ENCODE measurements around the gene PILRB. TPM values are rescaled to one million over a fixed set of nuclear protein-coding genes. Genes with fewer than 3 reads are reported as not detected.

PILRB gene
- total RNA-seq, 1 donor from 2014 or later: 21.1 TPM

- H3K9me3 Mint-ChIP-seq (ENCODE audit: unreplicated experiment): no peaks in the 10 kb centered on the region
- Histone ChIP-seq H3K4me2 (ENCODE audit: low read length) (peak overlapping the region; percentile 24), H4K20me1 (ENCODE audit: insufficient read depth, low read length) (peaks cover 4% of the 10 kb centered on the region), H3K27me3 (ENCODE audit: insufficient read depth, low read length) (peaks cover 44% of the 10 kb centered on the region), H3K4me1 (ENCODE audit: insufficient read depth, low read length) (peaks cover 12% of the 10 kb centered on the region), H3K9me3 (ENCODE audit: insufficient read depth, low read depth, low read length) (no peaks in the 10 kb centered on the region), H3K79me2 (ENCODE audit: insufficient read depth, low read length) (no peaks in the 10 kb centered on the region), H3K9ac (ENCODE audit: low read length) (no peak overlapping the region), H3K36me3 (ENCODE audit: insufficient read depth, low read length) (no peaks in the 10 kb centered on the region), H3K4me3 (ENCODE audit: insufficient read depth, low read depth, low read length) (no peak overlapping the region), H2AFZ (ENCODE audit: low read depth, low read length) (no peak overlapping the region), H3K27ac (ENCODE audit: low read depth, low read length) (no peak overlapping the region)
- H3K36me3 Mint-ChIP-seq (ENCODE audit: low read depth, unreplicated experiment): no peaks in the 10 kb centered on the region
- DNase-seq (ENCODE audit: low read depth): peak; percentile 79
- TF ChIP-seq EZH2 (IDR thresholded peaks at IDR 0.05; ENCODE audit: insufficient read depth, low read length) (no peak), CTCF (IDR thresholded peaks at IDR 0.05; ENCODE audit: insufficient read depth, low read depth, low read length) (no peak)
- H3K4me3 Mint-ChIP-seq (ENCODE audit: unreplicated experiment): no peak overlapping the region
- H3K27me3 Mint-ChIP-seq (ENCODE audit: low read depth, unreplicated experiment): peaks cover 11% of the 10 kb centered on the region
- H3K27ac Mint-ChIP-seq (ENCODE audit: unreplicated experiment): no peak overlapping the region
- H3K4me1 Mint-ChIP-seq (ENCODE audit: low read depth, unreplicated experiment): peaks cover 7% of the 10 kb centered on the region
- FAIRE-seq: no peak
Measured at GRCh38 chr7:100406767-100407166, 48.9 kb downstream of the PILRB start.

GRCh38 chr7:100407285-100408180 lies 49.6 kb downstream of the PILRB start:
- Histone ChIP-seq H3K36me3 (ENCODE audit: insufficient read depth, low read length) (no peaks in the 10 kb centered on the region), H3K9ac (ENCODE audit: low read length) (peak overlapping the region; percentile 8), H3K4me2 (ENCODE audit: low read length) (peak overlapping the region; percentile 24), H3K79me2 (ENCODE audit: insufficient read depth, low read length) (no peaks in the 10 kb centered on the region), H3K4me1 (ENCODE audit: insufficient read depth, low read length) (peaks cover 12% of the 10 kb centered on the region), H3K27ac (ENCODE audit: low read depth, low read length) (no peak overlapping the region), H2AFZ (ENCODE audit: low read depth, low read length) (no peak overlapping the region), H3K9me3 (ENCODE audit: insufficient read depth, low read depth, low read length) (no peaks in the 10 kb centered on the region), H3K27me3 (ENCODE audit: insufficient read depth, low read length) (peaks cover 44% of the 10 kb centered on the region), H4K20me1 (ENCODE audit: insufficient read depth, low read length) (peaks cover 4% of the 10 kb centered on the region), H3K4me3 (ENCODE audit: insufficient read depth, low read depth, low read length) (no peak overlapping the region)
- H3K4me1 Mint-ChIP-seq (ENCODE audit: low read depth, unreplicated experiment): peaks cover 7% of the 10 kb centered on the region
- H3K9me3 Mint-ChIP-seq (ENCODE audit: unreplicated experiment): no peaks in the 10 kb centered on the region
- no peak for FAIRE-seq
- H3K27ac Mint-ChIP-seq (ENCODE audit: unreplicated experiment): no peak overlapping the region
- peaks cover 9% of the 10 kb centered on the region for H3K27me3 Mint-ChIP-seq (ENCODE audit: low read depth, unreplicated experiment)
- no peaks in the 10 kb centered on the region for H3K36me3 Mint-ChIP-seq (ENCODE audit: low read depth, unreplicated experiment)
- no peak overlapping the region for H3K4me3 Mint-ChIP-seq (ENCODE audit: unreplicated experiment)
- peak; percentile 62 for DNase-seq (ENCODE audit: low read depth)
- TF ChIP-seq CTCF (IDR thresholded peaks at IDR 0.05; ENCODE audit: insufficient read depth, low read depth, low read length) (peak; percentile 71), EZH2 (IDR thresholded peaks at IDR 0.05; ENCODE audit: insufficient read depth, low read length) (no peak)

- no peak overlapping the region for H3K27ac Mint-ChIP-seq (ENCODE audit: unreplicated experiment)
- no peaks in the 10 kb centered on the region for H3K36me3 Mint-ChIP-seq (ENCODE audit: low read depth, unreplicated experiment)
- H3K36me3 ChIP-seq (ENCODE audit: insufficient read depth, low read length): no peaks in the 10 kb centered on the region
- TF ChIP-seq CTCF (IDR thresholded peaks at IDR 0.05; ENCODE audit: insufficient read depth, low read depth, low read length) (no peak), EZH2 (IDR thresholded peaks at IDR 0.05; ENCODE audit: insufficient read depth, low read length) (no peak)
- H3K27me3 ChIP-seq (ENCODE audit: insufficient read depth, low read length): peaks cover 31% of the 10 kb centered on the region
- H3K4me1 Mint-ChIP-seq (ENCODE audit: low read depth, unreplicated experiment): peaks cover 7% of the 10 kb centered on the region
- peaks cover 4% of the 10 kb centered on the region for H4K20me1 ChIP-seq (ENCODE audit: insufficient read depth, low read length)
- no peak overlapping the region for H3K4me3 Mint-ChIP-seq (ENCODE audit: unreplicated experiment)
- H3K4me1 ChIP-seq (ENCODE audit: insufficient read depth, low read length): peaks cover 12% of the 10 kb centered on the region
- peaks cover 8% of the 10 kb centered on the region for H3K27me3 Mint-ChIP-seq (ENCODE audit: low read depth, unreplicated experiment)
- peaks cover 3% of the 10 kb centered on the region for H3K9me3 Mint-ChIP-seq (ENCODE audit: unreplicated experiment)
- no peak for FAIRE-seq
- H3K79me2 ChIP-seq (ENCODE audit: insufficient read depth, low read length): no peaks in the 10 kb centered on the region
- H3K9me3 ChIP-seq (ENCODE audit: insufficient read depth, low read depth, low read length): no peaks in the 10 kb centered on the region
- no peak overlapping the region for H3K27ac ChIP-seq (ENCODE audit: low read depth, low read length)
- no peak for DNase-seq (ENCODE audit: low read depth)
- H3K9ac ChIP-seq (ENCODE audit: low read length): no peak overlapping the region
- H3K4me3 ChIP-seq (ENCODE audit: insufficient read depth, low read depth, low read length): no peak overlapping the region
- H3K4me2 ChIP-seq (ENCODE audit: low read length): no peak overlapping the region
- no peak overlapping the region for H2AFZ ChIP-seq (ENCODE audit: low read depth, low read length)
Measured at GRCh38 chr7:100411101-100411500, 53.2 kb downstream of the PILRB start.
